ENCODE results near the gene EGLN1.

Gene EGLN1

DNA sequence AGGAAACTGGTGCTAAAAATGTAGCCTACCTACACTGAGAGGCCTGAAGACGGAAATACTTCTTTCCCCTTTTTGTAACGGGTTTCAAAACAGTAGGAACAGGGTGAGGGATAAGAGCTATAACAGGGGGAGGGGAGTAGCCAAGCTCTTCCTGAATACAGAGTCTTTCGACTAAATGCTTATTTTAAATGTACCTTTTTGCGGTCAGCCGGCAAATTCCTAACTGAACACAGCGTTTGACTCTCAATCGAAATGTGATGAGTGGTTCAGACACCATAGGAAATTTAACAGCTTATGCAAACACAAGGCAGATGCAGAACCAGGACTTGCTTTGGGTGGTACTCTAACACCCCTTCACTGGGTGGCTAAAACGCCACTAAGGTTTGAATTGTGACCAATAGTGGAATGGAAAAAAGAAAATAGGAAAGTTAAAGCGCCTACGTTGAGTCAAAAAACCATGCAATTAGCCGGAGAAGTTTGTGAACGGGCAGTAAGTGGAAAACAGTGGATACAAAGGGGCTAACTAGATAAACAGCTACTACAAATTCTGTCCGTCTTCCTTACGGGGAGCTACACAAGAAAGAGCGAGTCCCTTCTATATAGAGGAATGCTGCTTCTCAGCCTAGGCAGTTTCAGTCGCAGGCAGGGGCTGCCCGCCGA lies 1.7 kb downstream of the EGLN1 start:
- DNase-seq (ENCODE audit: extremely low spot score): no peak
- TF ChIP-seq, protein P1, sequence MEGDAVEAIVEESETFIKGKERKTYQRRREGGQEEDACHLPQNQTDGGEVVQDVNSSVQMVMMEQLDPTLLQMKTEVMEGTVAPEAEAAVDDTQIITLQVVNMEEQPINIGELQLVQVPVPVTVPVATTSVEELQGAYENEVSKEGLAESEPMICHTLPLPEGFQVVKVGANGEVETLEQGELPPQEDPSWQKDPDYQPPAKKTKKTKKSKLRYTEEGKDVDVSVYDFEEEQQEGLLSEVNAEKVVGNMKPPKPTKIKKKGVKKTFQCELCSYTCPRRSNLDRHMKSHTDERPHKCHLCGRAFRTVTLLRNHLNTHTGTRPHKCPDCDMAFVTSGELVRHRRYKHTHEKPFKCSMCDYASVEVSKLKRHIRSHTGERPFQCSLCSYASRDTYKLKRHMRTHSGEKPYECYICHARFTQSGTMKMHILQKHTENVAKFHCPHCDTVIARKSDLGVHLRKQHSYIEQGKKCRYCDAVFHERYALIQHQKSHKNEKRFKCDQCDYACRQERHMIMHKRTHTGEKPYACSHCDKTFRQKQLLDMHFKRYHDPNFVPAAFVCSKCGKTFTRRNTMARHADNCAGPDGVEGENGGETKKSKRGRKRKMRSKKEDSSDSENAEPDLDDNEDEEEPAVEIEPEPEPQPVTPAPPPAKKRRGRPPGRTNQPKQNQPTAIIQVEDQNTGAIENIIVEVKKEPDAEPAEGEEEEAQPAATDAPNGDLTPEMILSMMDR (IDR thresholded peaks at IDR 0.05; ENCODE audit: control extremely low read depth, extremely low read depth, low read depth, missing control alignments): no peak
- ChIA-PET CTCF (interaction anchor here (1.0 to 2.0 kb wide), 9 partner anchors 8 to 171 kb away, joined by 3 to 5 read pairs (median 3); no protein-coding TSS in a partner anchor), POLR2A (interaction anchor here (1.1 kb wide), 2 partner anchors 9 to 82 kb away, joined by 3 read pairs; partner anchors contain the start of genes EXOC8 and SPRTN)

DNA sequence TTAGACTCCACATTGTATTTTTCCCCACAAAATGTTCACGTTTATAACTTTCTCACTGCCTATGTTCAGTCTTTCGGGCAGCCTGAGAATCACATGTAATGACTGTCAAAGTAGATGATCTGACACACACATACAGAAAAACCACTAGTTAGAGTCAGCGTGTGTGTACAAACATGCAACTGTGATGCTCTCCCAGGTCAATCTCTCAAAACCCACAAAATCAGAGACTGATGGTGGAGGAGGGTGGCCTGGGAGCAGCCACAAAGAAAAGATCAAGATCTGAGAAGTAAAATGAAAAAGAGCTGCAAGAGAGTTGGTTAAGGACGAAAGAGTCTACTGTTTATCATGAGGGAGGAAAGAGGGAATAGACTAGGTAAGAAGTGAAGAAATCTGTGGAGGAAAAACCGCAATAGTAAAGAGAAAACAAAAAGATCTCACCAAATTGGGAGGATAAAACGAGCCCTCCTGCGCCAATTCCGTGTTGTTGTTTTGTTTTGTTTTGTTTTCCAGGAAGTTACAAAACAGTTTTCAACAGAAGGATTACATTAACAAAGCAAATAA lies 2.3 kb downstream of the EGLN1 start:
- DNase-seq (ENCODE audit: extremely low spot score): no peak
- CTCF ChIA-PET: interaction anchor here (1.0 to 1.9 kb wide), 7 partner anchors 10 to 172 kb away, joined by 3 to 6 read pairs (median 3); no protein-coding TSS in a partner anchor

DNA sequence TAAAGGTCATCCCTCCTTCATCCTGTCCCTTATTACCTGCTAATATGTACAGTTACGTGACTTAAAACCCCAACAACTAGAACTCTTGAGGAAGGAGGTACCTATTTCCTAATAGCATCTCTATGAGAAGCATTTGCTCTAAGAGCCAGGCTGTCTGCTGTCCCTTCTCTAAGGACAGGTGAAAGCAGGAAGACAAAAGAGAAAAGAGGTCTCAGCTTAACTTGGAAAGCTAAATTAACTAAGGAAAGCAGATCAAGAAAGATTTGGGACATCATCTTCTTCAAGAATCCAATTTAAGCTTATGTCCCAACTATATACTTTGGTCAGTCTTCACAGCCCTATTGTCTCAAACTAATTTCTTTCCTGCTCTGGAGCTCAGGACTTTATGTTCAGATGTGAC lies 2.9 kb downstream of the EGLN1 start:
- POLR2A ChIA-PET: no interaction called here
- DNase-seq (ENCODE audit: extremely low spot score): no peak
- TF ChIP-seq, protein P1 (IDR thresholded peaks at IDR 0.05; ENCODE audit: control extremely low read depth, extremely low read depth, low read depth, missing control alignments): no peak
- CTCF ChIA-PET: interaction anchor here (1.0 to 1.9 kb wide), 4 partner anchors 9 to 59 kb away, joined by 3 to 6 read pairs (median 4); no protein-coding TSS in a partner anchor

More for the DNA sequence above, 2.3 kb downstream of the EGLN1 start:
- TF ChIP-seq, protein P1 (IDR thresholded peaks at IDR 0.05; ENCODE audit: control extremely low read depth, extremely low read depth, low read depth, missing control alignments): no peak
- POLR2A ChIA-PET: interaction anchor here (1.1 kb wide), 1 partner anchor 82 kb away, joined by 3 read pairs; the partner anchor contains the start of genes EXOC8 and SPRTN

DNA sequence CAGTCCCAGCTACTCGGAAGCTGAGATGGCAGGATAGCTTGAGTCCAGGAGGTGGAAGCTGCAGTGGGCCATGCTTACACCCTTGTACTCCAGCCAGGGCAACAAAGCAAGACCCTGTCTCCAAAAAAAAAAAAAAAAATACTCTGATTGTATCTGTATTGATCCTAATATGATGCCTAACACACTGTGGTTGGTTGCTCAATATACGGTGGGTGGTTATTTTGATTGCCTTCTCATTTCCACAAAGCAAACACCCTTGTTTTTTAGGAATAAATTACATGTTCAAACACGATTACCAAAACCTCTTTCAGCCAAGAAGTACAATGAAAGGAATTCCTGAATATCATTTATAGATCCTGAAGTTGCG lies 3.4 kb downstream of the EGLN1 start:
- TF ChIP-seq, protein P1 (IDR thresholded peaks at IDR 0.05; ENCODE audit: control extremely low read depth, extremely low read depth, low read depth, missing control alignments): no peak
- POLR2A ChIA-PET: no interaction called here
- CTCF ChIA-PET: interaction anchor here (1.0 to 1.9 kb wide), 3 partner anchors 9 to 15 kb away, joined by 3 to 6 read pairs (median 5); no protein-coding TSS in a partner anchor
- DNase-seq (ENCODE audit: extremely low spot score): no peak

DNA sequence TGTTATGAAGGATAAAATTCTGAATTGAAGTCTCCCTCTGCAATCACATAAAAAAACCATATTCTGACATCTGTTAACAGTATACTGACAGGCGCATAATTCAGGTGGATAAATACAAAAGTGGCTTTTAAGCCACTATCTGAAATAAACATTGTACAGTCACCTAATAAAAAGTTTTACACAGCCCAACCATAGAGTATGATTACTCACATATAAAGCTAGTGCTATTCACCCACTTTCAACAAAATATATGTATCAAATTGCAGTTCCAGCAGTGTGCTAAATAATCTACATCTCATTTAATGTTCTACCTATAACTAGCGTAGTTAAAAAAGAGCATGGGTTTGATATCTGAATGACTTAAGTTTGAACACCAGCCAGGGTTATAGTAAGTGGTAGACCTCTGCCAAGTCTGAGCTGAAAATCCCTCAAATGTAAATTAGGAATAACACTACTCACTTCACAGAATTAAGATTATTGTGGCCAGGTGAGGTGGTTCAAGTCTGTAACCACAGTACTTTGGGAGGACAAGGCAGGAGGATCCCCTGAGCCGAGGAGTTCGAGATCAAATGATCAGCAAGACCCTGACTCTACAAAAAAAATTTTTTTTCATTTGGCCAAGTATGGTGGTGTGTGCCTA lies 3.9 kb downstream of the EGLN1 start:
- POLR2A ChIA-PET: no interaction called here
- DNase-seq (ENCODE audit: extremely low spot score): no peak
- CTCF ChIA-PET: interaction anchor here (1.2 to 1.9 kb wide), 2 partner anchors 10 to 14 kb away, joined by 3 to 6 read pairs; no protein-coding TSS in a partner anchor
- TF ChIP-seq, protein P1 (IDR thresholded peaks at IDR 0.05; ENCODE audit: control extremely low read depth, extremely low read depth, low read depth, missing control alignments): no peak

DNA sequence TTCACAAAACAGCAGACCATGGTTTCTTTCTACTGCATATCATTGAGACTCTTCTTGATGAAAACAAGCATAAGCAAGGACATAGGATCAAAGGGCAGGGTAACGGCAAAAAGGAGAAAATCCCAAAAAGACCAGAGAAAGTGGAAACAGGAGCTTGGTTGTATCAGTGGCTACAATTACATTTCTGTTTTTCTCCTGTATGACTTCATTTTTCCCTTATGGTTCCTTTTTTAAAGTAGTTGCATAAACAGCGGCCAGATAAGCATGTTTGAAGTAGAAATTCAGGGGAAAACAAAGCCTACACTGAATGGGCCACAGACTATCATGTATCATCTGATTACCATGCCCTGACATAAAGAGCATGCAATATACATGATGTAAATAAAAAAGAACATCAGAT lies 4.6 kb downstream of the EGLN1 start:
- TF ChIP-seq, protein P1 (IDR thresholded peaks at IDR 0.05; ENCODE audit: control extremely low read depth, extremely low read depth, low read depth, missing control alignments): no peak
- ChIA-PET CTCF (no interaction called here), POLR2A (no interaction called here)
- no peak for DNase-seq (ENCODE audit: extremely low spot score)
